Measurements from ENCODE around the gene CEACAM7. TPM values are rescaled to one million over a fixed set of nuclear protein-coding genes. Genes with fewer than 3 reads are reported as not detected.
A peak's percentile ranks its signal among the peaks of the same experiment; 100 is the strongest.

CEACAM7 gene
- total and polyA plus RNA-seq, 3 experiments from 2014 or later = not detected

GRCh38 chr19:41698746-41699230 is 10.7 kb upstream of the CEACAM7 start:
- Mint-ChIP-seq H3K4me1 (no peaks in the 10 kb centered on the region), H3K27ac (peak overlapping the region in 1 of 8 donors; percentile 20), H3K4me3 (no peak overlapping the region), H3K36me3 (no peaks in the 10 kb centered on the region), H3K9me3 (no peaks in the 10 kb centered on the region), H3K27me3 (peaks cover 21 to 53% of the 10 kb centered on the region in 2 donors)
- H3K27ac ChIP-seq (ENCODE audit: low read depth, low read length) = no peak overlapping the region
- no peak for DNase-seq
- ChIA-PET CTCF (interaction anchor here (1.0 kb wide), 1 partner anchor 54 kb away, joined by 3 read pairs; no protein-coding TSS in a partner anchor), POLR2A (no interaction called here)
- no peaks in the 10 kb centered on the region for H3K27me3 ChIP-seq (ENCODE audit: insufficient read depth, low read length, poor library complexity, severe bottlenecking)
- H3K4me1 ChIP-seq (ENCODE audit: insufficient read depth, low read length) = no peaks in the 10 kb centered on the region
- no peaks in the 10 kb centered on the region for H3K9me3 ChIP-seq (ENCODE audit: low read length)
- no peaks in the 10 kb centered on the region for H3K36me3 ChIP-seq (ENCODE audit: insufficient read depth, low read length)
- H3K4me3 ChIP-seq (ENCODE audit: low read length) = no peak overlapping the region

GRCh38 chr19:41697198-41697855 is 9.3 kb upstream of the CEACAM7 start:
- Mint-ChIP-seq H3K27ac (no peak overlapping the region), H3K4me3 (no peak overlapping the region), H3K27me3 (peaks cover 31 to 59% of the 10 kb centered on the region in 2 donors), H3K4me1 (no peaks in the 10 kb centered on the region), H3K36me3 (no peaks in the 10 kb centered on the region), H3K9me3 (peaks cover 8 to 11% (median 11%) of the 10 kb centered on the region in 5 donors)
- Histone ChIP-seq H3K4me1 (ENCODE audit: insufficient read depth, low read length) (no peaks in the 10 kb centered on the region), H3K27me3 (ENCODE audit: insufficient read depth, low read length, poor library complexity, severe bottlenecking) (no peaks in the 10 kb centered on the region), H3K9me3 (ENCODE audit: low read length) (no peaks in the 10 kb centered on the region), H3K36me3 (ENCODE audit: insufficient read depth, low read length) (no peaks in the 10 kb centered on the region), H3K27ac (ENCODE audit: low read depth, low read length) (no peak overlapping the region), H3K4me3 (ENCODE audit: low read length) (no peak overlapping the region)
- CTCF ChIA-PET = no interaction called here
- POLR2A ChIA-PET = no interaction called here
- DNase-seq = no peak

- no peaks in the 10 kb centered on the region for H3K4me1 Mint-ChIP-seq
- no peak overlapping the region for H3K27ac Mint-ChIP-seq
- DNase-seq = no peak
- Histone ChIP-seq H3K27ac (ENCODE audit: low read depth, low read length) (no peak overlapping the region), H3K4me3 (ENCODE audit: low read length) (no peak overlapping the region), H3K4me1 (ENCODE audit: insufficient read depth, low read length) (no peaks in the 10 kb centered on the region), H3K36me3 (ENCODE audit: insufficient read depth, low read length) (no peaks in the 10 kb centered on the region), H3K9me3 (ENCODE audit: low read length) (no peaks in the 10 kb centered on the region), H3K27me3 (ENCODE audit: insufficient read depth, low read length, poor library complexity, severe bottlenecking) (no peaks in the 10 kb centered on the region)
- CTCF ChIA-PET = interaction anchor here (1.0 kb wide), 1 partner anchor 10 kb away, joined by 3 read pairs; no protein-coding TSS in a partner anchor
- POLR2A ChIA-PET = no interaction called here
- no peak overlapping the region for H3K4me3 Mint-ChIP-seq
- peaks cover 11 to 14% (median 12%) of the 10 kb centered on the region in 5 donors for H3K9me3 Mint-ChIP-seq
- H3K27me3 Mint-ChIP-seq = peaks cover 38 to 63% of the 10 kb centered on the region in 2 donors
- no peaks in the 10 kb centered on the region for H3K36me3 Mint-ChIP-seq
Observed at GRCh38 chr19:41696402-41697197, 8.5 kb upstream of the CEACAM7 start.

- peaks cover 42 to 70% of the 10 kb centered on the region in 2 donors for H3K27me3 Mint-ChIP-seq
- Histone ChIP-seq H3K9me3 (ENCODE audit: low read length) (no peaks in the 10 kb centered on the region), H3K27ac (ENCODE audit: low read depth, low read length) (no peak overlapping the region), H3K4me1 (ENCODE audit: insufficient read depth, low read length) (no peaks in the 10 kb centered on the region), H3K36me3 (ENCODE audit: insufficient read depth, low read length) (no peaks in the 10 kb centered on the region), H3K27me3 (ENCODE audit: insufficient read depth, low read length, poor library complexity, severe bottlenecking) (no peaks in the 10 kb centered on the region), H3K4me3 (ENCODE audit: low read length) (no peak overlapping the region)
- DNase-seq = no peak
- ChIA-PET POLR2A (no interaction called here), CTCF (interaction anchor here (1.0 kb wide), 1 partner anchor 11 kb away, joined by 3 read pairs; no protein-coding TSS in a partner anchor)
- H3K36me3 Mint-ChIP-seq = peaks cover 0 to 1% (median 0%) of the 10 kb centered on the region in 3 donors
- H3K4me3 Mint-ChIP-seq = no peak overlapping the region
- no peak overlapping the region for H3K27ac Mint-ChIP-seq
- H3K9me3 Mint-ChIP-seq = peaks cover 11 to 21% (median 13%) of the 10 kb centered on the region in 5 donors
- no peaks in the 10 kb centered on the region for H3K4me1 Mint-ChIP-seq
Observed at GRCh38 chr19:41695745-41696144, 7.7 kb upstream of the CEACAM7 start.

GRCh38 chr19:41694831-41695635 is 7.0 kb upstream of the CEACAM7 start:
- H3K4me3 ChIP-seq (ENCODE audit: low read length) = no peak overlapping the region
- peaks cover 11 to 21% (median 13%) of the 10 kb centered on the region in 5 donors for H3K9me3 Mint-ChIP-seq
- H3K36me3 Mint-ChIP-seq = peaks cover 0 to 1% (median 0%) of the 10 kb centered on the region in 3 donors
- H3K4me1 Mint-ChIP-seq = no peaks in the 10 kb centered on the region
- no peak overlapping the region for H3K27ac Mint-ChIP-seq
- H3K4me3 Mint-ChIP-seq = no peak overlapping the region
- no peaks in the 10 kb centered on the region for H3K9me3 ChIP-seq (ENCODE audit: low read length)
- ChIA-PET POLR2A (no interaction called here), CTCF (no interaction called here)
- H3K36me3 ChIP-seq (ENCODE audit: insufficient read depth, low read length) = no peaks in the 10 kb centered on the region
- no peaks in the 10 kb centered on the region for H3K27me3 ChIP-seq (ENCODE audit: insufficient read depth, low read length, poor library complexity, severe bottlenecking)
- peaks cover 42 to 70% of the 10 kb centered on the region in 2 donors for H3K27me3 Mint-ChIP-seq
- H3K27ac ChIP-seq (ENCODE audit: low read depth, low read length) = no peak overlapping the region
- DNase-seq = no peak
- H3K4me1 ChIP-seq (ENCODE audit: insufficient read depth, low read length) = no peaks in the 10 kb centered on the region

- Mint-ChIP-seq H3K4me3 (no peak overlapping the region), H3K36me3 (peaks cover 0 to 1% (median 0%) of the 10 kb centered on the region in 3 donors), H3K9me3 (peaks cover 11 to 21% (median 13%) of the 10 kb centered on the region in 5 donors), H3K27ac (no peak overlapping the region), H3K4me1 (no peaks in the 10 kb centered on the region), H3K27me3 (peaks cover 42 to 68% of the 10 kb centered on the region in 2 donors)
- ChIA-PET CTCF (interaction anchor here (1.6 kb wide), 1 partner anchor 13 kb away, joined by 3 read pairs; no protein-coding TSS in a partner anchor), POLR2A (no interaction called here)
- no peak for DNase-seq
- H3K9me3 ChIP-seq (ENCODE audit: low read length) = no peaks in the 10 kb centered on the region
- no peaks in the 10 kb centered on the region for H3K4me1 ChIP-seq (ENCODE audit: insufficient read depth, low read length)
- H3K27me3 ChIP-seq (ENCODE audit: insufficient read depth, low read length, poor library complexity, severe bottlenecking) = no peaks in the 10 kb centered on the region
- H3K4me3 ChIP-seq (ENCODE audit: low read length) = no peak overlapping the region
- H3K27ac ChIP-seq (ENCODE audit: low read depth, low read length) = no peak overlapping the region
- no peaks in the 10 kb centered on the region for H3K36me3 ChIP-seq (ENCODE audit: insufficient read depth, low read length)
Observed at GRCh38 chr19:41694196-41694595, 6.1 kb upstream of the CEACAM7 start.

GRCh38 chr19:41691268-41691970 is 3.3 kb upstream of the CEACAM7 start:
- H3K27ac Mint-ChIP-seq = no peak overlapping the region
- H3K36me3 ChIP-seq (ENCODE audit: insufficient read depth, low read length) = no peaks in the 10 kb centered on the region
- H3K4me1 Mint-ChIP-seq = no peaks in the 10 kb centered on the region
- H3K27ac ChIP-seq (ENCODE audit: low read depth, low read length) = no peak overlapping the region
- no peaks in the 10 kb centered on the region for H3K4me1 ChIP-seq (ENCODE audit: insufficient read depth, low read length)
- no peak overlapping the region for H3K4me3 ChIP-seq (ENCODE audit: low read length)
- peaks cover 0 to 1% (median 0%) of the 10 kb centered on the region in 3 donors for H3K36me3 Mint-ChIP-seq
- ChIA-PET CTCF (interaction anchor here (0.5 to 1.2 kb wide), 2 partner anchors 46 to 49 kb away, joined by 3 read pairs; no protein-coding TSS in a partner anchor), POLR2A (no interaction called here)
- H3K9me3 ChIP-seq (ENCODE audit: low read length) = no peaks in the 10 kb centered on the region
- H3K27me3 Mint-ChIP-seq = peaks cover 41 to 67% of the 10 kb centered on the region in 2 donors
- H3K27me3 ChIP-seq (ENCODE audit: insufficient read depth, low read length, poor library complexity, severe bottlenecking) = no peaks in the 10 kb centered on the region
- H3K4me3 Mint-ChIP-seq = no peak overlapping the region
- DNase-seq = peak in 1 of 5 donors; percentile 19
- H3K9me3 Mint-ChIP-seq = peaks cover 11 to 21% (median 13%) of the 10 kb centered on the region in 5 donors

Measured in CD8-positive, alpha-beta memory T cell (primary cell).